ACC112 (cell line): ENCODE measurements around the gene GPR65.

ENCODE experiments used
- H2AFZ ChIP-seq: fragments of 200-600 bp; sonication (generic); one replicate; pipeline ENCODE4 v1.6.0; 2017; ENCODE audit warnings: antibody characterized with exemption, low read length; ENCODE audit not compliant: unreplicated experiment
- H3K27ac ChIP-seq: fragments of 200-600 bp; sonication (generic); 2 replicates; pipeline ENCODE4 v1.5.1; 2014; ENCODE audit warnings: low read depth, mild to moderate bottlenecking, antibody characterized with exemption, low read length, moderate library complexity
- H3K27me3 ChIP-seq: fragments of 200-600 bp; sonication (generic); 2 replicates; pipeline ENCODE4 v1.6.1; 2014; ENCODE audit warnings: mild to moderate bottlenecking, antibody characterized with exemption, low read length, moderate library complexity, mixed read lengths; ENCODE audit not compliant: insufficient read depth
- H3K36me3 ChIP-seq: fragments of 200-600 bp; sonication (generic); 2 replicates; pipeline ENCODE4 v1.6.1; 2016; ENCODE audit warnings: mild to moderate bottlenecking, antibody characterized with exemption, low read length, moderate library complexity, mixed read lengths; ENCODE audit not compliant: insufficient read depth
- H3K4me1 ChIP-seq: fragments of 200-600 bp; sonication (generic); one replicate; pipeline ENCODE4 v1.6.1; 2016; ENCODE audit warnings: low read length, mixed read lengths; ENCODE audit not compliant: insufficient read depth, unreplicated experiment, control insufficient read depth
- H3K4me3 ChIP-seq: fragments of 200-600 bp; sonication (generic); 2 replicates; pipeline ENCODE4 v1.5.1; 2014; ENCODE audit warnings: mild to moderate bottlenecking, low read depth, low read length
- H3K79me2 ChIP-seq: fragments of 200-600 bp; sonication (generic); one replicate; pipeline ENCODE4 v1.6.0; 2016; ENCODE audit warnings: low read length; ENCODE audit not compliant: control insufficient read depth, unreplicated experiment, insufficient read depth

The GPR65 gene

GRCh38 chr14:88037325-88037724 is 32.4 kb downstream of the GPR65 start:
- H3K79me2 ChIP-seq = no peaks in the 10 kb centered on the region
- no peaks in the 10 kb centered on the region for H3K36me3 ChIP-seq
- H3K4me3 ChIP-seq = no peak overlapping the region
- peaks cover 3% of the 10 kb centered on the region; the same call in 1 of the 2 replicates for H3K27me3 ChIP-seq
- H2AFZ ChIP-seq = no peak overlapping the region
- H3K27ac ChIP-seq = no peak overlapping the region
- H3K4me1 ChIP-seq = no peaks in the 10 kb centered on the region

- Histone ChIP-seq H3K79me2 (no peaks in the 10 kb centered on the region), H2AFZ (no peak overlapping the region), H3K27ac (no peak overlapping the region), H3K4me1 (no peaks in the 10 kb centered on the region), H3K27me3 (peaks cover 3% of the 10 kb centered on the region; the same call in 1 of the 2 replicates), H3K4me3 (no peak overlapping the region), H3K36me3 (no peaks in the 10 kb centered on the region)
Observed at GRCh38 chr14:88039197-88039596, 34.3 kb downstream of the GPR65 start.

GRCh38 chr14:88040146-88040545 is 35.2 kb downstream of the GPR65 start:
- H3K4me1 ChIP-seq = no peaks in the 10 kb centered on the region
- no peak overlapping the region for H3K27ac ChIP-seq
- H3K79me2 ChIP-seq = no peaks in the 10 kb centered on the region
- H3K27me3 ChIP-seq = peaks cover 3% of the 10 kb centered on the region; the same call in 1 of the 2 replicates
- no peaks in the 10 kb centered on the region for H3K36me3 ChIP-seq
- no peak overlapping the region for H3K4me3 ChIP-seq
- no peak overlapping the region for H2AFZ ChIP-seq

GRCh38 chr14:88043529-88044443 is 38.9 kb downstream of the GPR65 start:
- Histone ChIP-seq H3K36me3 (no peaks in the 10 kb centered on the region), H3K27me3 (peaks cover 3% of the 10 kb centered on the region; the same call in 1 of the 2 replicates), H2AFZ (no peak overlapping the region), H3K79me2 (no peaks in the 10 kb centered on the region), H3K27ac (no peak overlapping the region), H3K4me1 (no peaks in the 10 kb centered on the region), H3K4me3 (no peak overlapping the region)

GRCh38 chr14:88044444-88044758 is 39.5 kb downstream of the GPR65 start:
- Histone ChIP-seq H3K79me2 (no peaks in the 10 kb centered on the region), H3K36me3 (no peaks in the 10 kb centered on the region), H2AFZ (no peak overlapping the region), H3K4me1 (no peaks in the 10 kb centered on the region), H3K27me3 (peaks cover 3% of the 10 kb centered on the region; the same call in 1 of the 2 replicates), H3K4me3 (no peak overlapping the region), H3K27ac (no peak overlapping the region)

GRCh38 chr14:88044776-88045446 is 40.0 kb downstream of the GPR65 start:
- no peaks in the 10 kb centered on the region for H3K36me3 ChIP-seq
- no peak overlapping the region for H3K4me3 ChIP-seq
- H3K27ac ChIP-seq = no peak overlapping the region
- H2AFZ ChIP-seq = no peak overlapping the region
- H3K4me1 ChIP-seq = no peaks in the 10 kb centered on the region
- no peaks in the 10 kb centered on the region for H3K79me2 ChIP-seq
- H3K27me3 ChIP-seq = peaks cover 3% of the 10 kb centered on the region; the same call in 1 of the 2 replicates

- H3K4me1 ChIP-seq = no peaks in the 10 kb centered on the region
- H3K27ac ChIP-seq = no peak overlapping the region
- H2AFZ ChIP-seq = no peak overlapping the region
Observed at GRCh38 chr14:88045705-88046104, 40.8 kb downstream of the GPR65 start.

GRCh38 chr14:88048351-88048750 is 43.4 kb downstream of the GPR65 start:
- H3K27ac ChIP-seq = no peak overlapping the region
- no peaks in the 10 kb centered on the region for H3K27me3 ChIP-seq
- H3K4me1 ChIP-seq = no peaks in the 10 kb centered on the region
- no peaks in the 10 kb centered on the region for H3K36me3 ChIP-seq
- no peak overlapping the region for H3K4me3 ChIP-seq
- H3K79me2 ChIP-seq = no peaks in the 10 kb centered on the region
- H2AFZ ChIP-seq = no peak overlapping the region

More at GRCh38 chr14:88045705-88046104, 40.8 kb downstream of the GPR65 start:
- no peaks in the 10 kb centered on the region for H3K36me3 ChIP-seq
- H3K27me3 ChIP-seq = no peaks in the 10 kb centered on the region
- no peak overlapping the region for H3K4me3 ChIP-seq
- H3K79me2 ChIP-seq = no peaks in the 10 kb centered on the region

- no peaks in the 10 kb centered on the region for H3K27me3 ChIP-seq
- H3K79me2 ChIP-seq = no peaks in the 10 kb centered on the region
- no peaks in the 10 kb centered on the region for H3K4me1 ChIP-seq
- no peak overlapping the region for H3K27ac ChIP-seq
- H3K36me3 ChIP-seq = no peaks in the 10 kb centered on the region
- no peak overlapping the region for H2AFZ ChIP-seq
- H3K4me3 ChIP-seq = no peak overlapping the region
Observed at GRCh38 chr14:88049266-88049665, 44.3 kb downstream of the GPR65 start.

GRCh38 chr14:88049936-88050335 is 45.0 kb downstream of the GPR65 start:
- no peak overlapping the region for H3K27ac ChIP-seq
- no peak overlapping the region for H3K4me3 ChIP-seq
- no peak overlapping the region for H2AFZ ChIP-seq
- no peaks in the 10 kb centered on the region for H3K36me3 ChIP-seq
- H3K79me2 ChIP-seq = no peaks in the 10 kb centered on the region
- no peaks in the 10 kb centered on the region for H3K4me1 ChIP-seq
- H3K27me3 ChIP-seq = no peaks in the 10 kb centered on the region

GRCh38 chr14:88060576-88060975 is 55.6 kb downstream of the GPR65 start:
- Histone ChIP-seq H3K36me3 (no peaks in the 10 kb centered on the region), H3K27me3 (no peaks in the 10 kb centered on the region), H2AFZ (no peak overlapping the region), H3K27ac (no peak overlapping the region), H3K79me2 (no peaks in the 10 kb centered on the region), H3K4me1 (no peaks in the 10 kb centered on the region), H3K4me3 (no peak overlapping the region)
